ENCODE results near the gene CD86.

- TF ChIP-seq CTCF (IDR thresholded peaks at IDR 0.05; ENCODE audit: low read depth, low read length, poor library complexity, severe bottlenecking) (no peak), EZH2phosphoT487 (IDR thresholded peaks at IDR 0.05; ENCODE audit: borderline replicate concordance, low read length) (no peak)
These were observed 68.7 kb downstream of the CD86 start for GRCh38 chr3:122123850-122124249.

All from DOHH2 (cell line).